H1 (cell line): ENCODE results near the gene ASB16. TPM values are rescaled to one million over a fixed set of nuclear protein-coding genes. Genes with fewer than 3 reads are reported as not detected.

Experiments used
- CTCF ChIA-PET: fragments of 300-600 bp; sonication (Branson Sonifier 250); formaldehyde crosslinking; loops from one replicate; lab custom pipeline; 2021; ENCODE audit not compliant: partially characterized antibody; lab: Charles Lee
- POLR2A ChIA-PET: fragments of 300-600 bp; sonication (Branson Sonifier 250); formaldehyde crosslinking; loops from one replicate; lab custom pipeline; 2021; ENCODE audit warnings: inconsistent platforms; ENCODE audit not compliant: partially characterized antibody; lab: Charles Lee
- DNase-seq, 2 experiments: peaks; one replicate each; pipeline versions ENCODE4 v3.0.0 to v3.0.0-alpha.2; 2010 to 2022; ENCODE audit warnings: low spot score in 2 of 2, low read depth in 1 of 2, mixed read lengths in 1 of 2
- FAIRE-seq: peaks from 2 replicates; lab custom pipeline; 2011; peaks lifted over from hg19 to GRCh38; lab: Jason Lieb, UNC
- H2AFZ ChIP-seq: 2 replicates; pipeline ENCODE4 v1.8.1; 2012; ENCODE audit warnings: low read length, inconsistent platforms
- H2AK5ac ChIP-seq: 2 replicates; pipeline ENCODE4 v1.6.1; 2013; ENCODE audit warnings: low read depth, low read length
- H2BK120ac ChIP-seq: replicated peaks from 2 replicates; pipeline ENCODE3; 2013; ENCODE audit warnings: low read depth, low read length, inconsistent platforms
- H2BK12ac ChIP-seq: 2 replicates; pipeline ENCODE4 v1.6.1; 2013; ENCODE audit warnings: low read depth, low read length
- H2BK15ac ChIP-seq: 2 replicates; pipeline ENCODE4 v1.6.1; 2013; ENCODE audit warnings: low read length
- H2BK20ac ChIP-seq: 2 replicates; pipeline ENCODE4 v1.6.1; 2013; ENCODE audit warnings: low read length
- H2BK5ac ChIP-seq: 2 replicates; pipeline ENCODE4 v1.6.1; 2013; ENCODE audit warnings: low read depth, low read length
- H3K14ac ChIP-seq: 2 replicates; pipeline ENCODE4 v1.6.1; 2013; ENCODE audit warnings: inconsistent platforms; ENCODE audit not compliant: insufficient read length
- H3K18ac ChIP-seq: 2 replicates; pipeline ENCODE4 v1.6.1; 2013; ENCODE audit warnings: low read length; ENCODE audit errors: extremely low read depth
- H3K23ac ChIP-seq: 2 replicates; pipeline ENCODE4 v1.6.1; 2013; ENCODE audit warnings: inconsistent platforms; ENCODE audit not compliant: insufficient read length
- H3K23me2 ChIP-seq: 2 replicates; pipeline ENCODE4 v1.6.1; 2013; ENCODE audit warnings: low read depth, low read length
- H3K27ac ChIP-seq: 2 replicates; pipeline ENCODE4 v1.6.1; 2011; ENCODE audit warnings: low read depth, low read length, inconsistent platforms
- H3K27me3 ChIP-seq, 4 experiments: replicated peaks in 1 of 4; 1 replicate in 1 of 4; 2 replicates in 3 of 4; pipeline versions ENCODE4 v1.6.1 to v1.8.1; 2011 to 2013; ENCODE audit warnings: low read length in 3 of 4, mild to moderate bottlenecking in 3 of 4, inconsistent platforms in 2 of 4, mixed read lengths in 2 of 4, moderate library complexity in 1 of 4; ENCODE audit not compliant: control insufficient read depth in 3 of 4, insufficient read depth in 3 of 4; ENCODE audit errors: extremely low read depth in 1 of 4
- H3K36me3 ChIP-seq, 4 experiments: 2 replicates each; pipeline versions ENCODE4 v1.6.1 to v1.8.1; 2011 to 2013; ENCODE audit warnings: mild to moderate bottlenecking in 4 of 4, low read length in 3 of 4, moderate library complexity in 2 of 4, control low read depth in 1 of 4, inconsistent platforms in 1 of 4; ENCODE audit not compliant: insufficient read depth in 4 of 4, control insufficient read depth in 2 of 4
- H3K4ac ChIP-seq: replicated peaks from 2 replicates; pipeline ENCODE3; 2013; ENCODE audit warnings: low read length, low read depth, mixed read lengths, inconsistent platforms; ENCODE audit not compliant: insufficient read length
- H3K4me1 ChIP-seq, 4 experiments: replicated peaks in 1 of 4; 1 replicate in 1 of 4; 2 replicates in 3 of 4; pipeline versions ENCODE4 v1.6.1 to v1.8.1; 2011 to 2013; ENCODE audit warnings: low read length in 3 of 4, inconsistent platforms in 2 of 4, mixed read lengths in 1 of 4; ENCODE audit not compliant: insufficient read depth in 4 of 4, control insufficient read depth in 3 of 4
- H3K4me2 ChIP-seq, 2 experiments: 2 replicates each; pipeline versions ENCODE4 v1.6.1 to v1.8.1; 2011 to 2013; ENCODE audit warnings: low read depth in 2 of 2, low read length in 2 of 2, control low read depth in 1 of 2, inconsistent platforms in 1 of 2, mild to moderate bottlenecking in 1 of 2; ENCODE audit not compliant: insufficient read depth in 1 of 2
- H3K4me3 ChIP-seq, 4 experiments: fragments of 200-600, 300-600 bp in 1 of 4; sonication (generic), shearing (Covaris generic), sonication (Bioruptor Twin) in 1 of 4; 2 replicates each; pipeline versions ENCODE4 v1.5.1 to v1.8.1; 2011 to 2016; ENCODE audit warnings: low read length in 4 of 4, low read depth in 3 of 4, control low read depth in 2 of 4, inconsistent platforms in 2 of 4, mild to moderate bottlenecking in 2 of 4, mixed read lengths in 1 of 4, moderate library complexity in 1 of 4; ENCODE audit not compliant: insufficient read depth in 2 of 4; ENCODE audit errors: extremely low read depth in 1 of 4
- H3K56ac ChIP-seq: replicated peaks from 2 replicates; pipeline ENCODE3; 2013; ENCODE audit warnings: low read depth, mild to moderate bottlenecking, mixed read lengths, low read length, inconsistent platforms; ENCODE audit not compliant: insufficient read length
- H3K79me1 ChIP-seq: 2 replicates; pipeline ENCODE4 v1.6.1; 2013; ENCODE audit warnings: low read depth, low read length, control low read depth
- H3K79me2 ChIP-seq, 2 experiments: 2 replicates each; pipeline versions ENCODE4 v1.6.1 to v1.8.1; 2012 to 2013; ENCODE audit warnings: low read length in 2 of 2, mild to moderate bottlenecking in 2 of 2, inconsistent platforms in 1 of 2; ENCODE audit not compliant: insufficient read depth in 2 of 2, control insufficient read depth in 1 of 2
- H3K9ac ChIP-seq, 4 experiments: replicated peaks in 1 of 4; 1 replicate in 1 of 4; 2 replicates in 3 of 4; pipeline versions ENCODE4 v1.6.1 to v1.8.1; 2011 to 2013; ENCODE audit warnings: low read depth in 3 of 4, low read length in 3 of 4, control low read depth in 2 of 4, mild to moderate bottlenecking in 2 of 4, moderate library complexity in 2 of 4, inconsistent platforms in 1 of 4; ENCODE audit errors: extremely low read depth in 1 of 4
- H3K9me3 ChIP-seq, 2 experiments: 2 replicates each; pipeline versions ENCODE4 v1.6.1 to v1.8.1; 2012 to 2013; ENCODE audit warnings: mild to moderate bottlenecking in 2 of 2, moderate library complexity in 2 of 2, control low read depth in 1 of 2, inconsistent platforms in 1 of 2, low read depth in 1 of 2, low read length in 1 of 2, mixed read lengths in 1 of 2; ENCODE audit not compliant: insufficient read depth in 2 of 2
- H4K20me1 ChIP-seq, 2 experiments: replicated peaks in 1 of 2; 2 replicates each; pipeline versions ENCODE3 to v1.8.1; 2011 to 2013; ENCODE audit warnings: inconsistent platforms in 2 of 2, low read length in 2 of 2, mild to moderate bottlenecking in 1 of 2; ENCODE audit not compliant: insufficient read depth in 2 of 2, control insufficient read depth in 1 of 2
- H4K5ac ChIP-seq: 2 replicates; pipeline ENCODE4 v1.6.1; 2013; ENCODE audit warnings: low read length, low read depth, mixed read lengths, inconsistent platforms; ENCODE audit not compliant: insufficient read length
- H4K8ac ChIP-seq: 2 replicates; pipeline ENCODE4 v1.8.0; 2013; ENCODE audit warnings: mild to moderate bottlenecking, moderate library complexity, low read length, inconsistent platforms; ENCODE audit not compliant: insufficient read depth; ENCODE audit errors: extremely low read depth
- H4K91ac ChIP-seq: replicated peaks from 2 replicates; pipeline ENCODE3; 2013; ENCODE audit warnings: low read length, mixed read lengths, inconsistent platforms; ENCODE audit not compliant: insufficient read length
- BRCA1 ChIP-seq: IDR thresholded peaks from 2 replicates; pipeline ENCODE4 v1.6.1; 2012; ENCODE audit warnings: low read depth, low read length, improper control_type of control experiment
- CEBPB ChIP-seq: IDR thresholded peaks from 2 replicates; pipeline ENCODE4 v1.6.1; 2012; ENCODE audit warnings: low read depth, low read length
- EGR1 ChIP-seq: IDR thresholded peaks from 2 replicates; pipeline ENCODE4 v1.6.1; 2011; ENCODE audit warnings: low read depth, low read length, borderline replicate concordance
- HDAC2 ChIP-seq, 2 experiments: fragments of 300-600 bp in 1 of 2; sonication (generic) in 1 of 2; IDR thresholded peaks; 2 replicates each; pipeline ENCODE4 v1.6.1; 2011 to 2012; ENCODE audit warnings: low read depth in 2 of 2, low read length in 2 of 2, mild to moderate bottlenecking in 2 of 2, moderate library complexity in 2 of 2, borderline replicate concordance in 1 of 2, inconsistent platforms in 1 of 2
- POU5F1 ChIP-seq: IDR thresholded peaks from 2 replicates; pipeline ENCODE4 v1.6.1; 2011; ENCODE audit warnings: low read depth, mild to moderate bottlenecking, low read length, moderate library complexity
- RXRA ChIP-seq: IDR thresholded peaks from 2 replicates; pipeline ENCODE4 v1.6.1; 2011; ENCODE audit warnings: low read depth, mild to moderate bottlenecking, low read length, moderate library complexity; ENCODE audit not compliant: insufficient read depth
- SIRT6 ChIP-seq: IDR thresholded peaks from one replicate; pipeline ENCODE4 v1.7.1; 2012; ENCODE audit warnings: low read length, inconsistent platforms
- TAF7 ChIP-seq: optimal IDR thresholded peaks from 2 replicates; pipeline ENCODE3; 2011; ENCODE audit warnings: low read depth, mild to moderate bottlenecking, inconsistent platforms, low read length, moderate library complexity, borderline replicate concordance
- ZNF274 ChIP-seq: IDR thresholded peaks from 2 replicates; pipeline ENCODE4 v1.7.0; 2012; ENCODE audit warnings: low read length, borderline replicate concordance; ENCODE audit errors: extremely low read depth
- WGBS, 2 experiments: shearing (Covaris generic) in 1 of 2; methylation state at CpG; one replicate each; pipeline versions ENCODE4 v1.1.6 to v1.1.7; 2013 to 2015; ENCODE audit warnings: low lambda C conversion rate in 2 of 2, mixed read lengths in 2 of 2, inconsistent platforms in 1 of 2, low coverage in 1 of 2, missing lambda C conversion rate in 1 of 2; ENCODE audit not compliant: insufficient replicate concordance in 2 of 2, insufficient coverage in 1 of 2, insufficient read length in 1 of 2; ENCODE audit errors: extremely low coverage in 1 of 2, missing lambda C conversion rate in 1 of 2; 5-methylcytosine and 5-hydroxymethylcytosine counted together
- polyA plus RNA-seq, 7 experiments: library from polyadenylated mRNA; depleted of rRNA in 3 of 7; stranded (reverse) in 5 of 7; unstranded in 2 of 7; fragments of >200 nt in 5 of 7; fragments of 200-250 nt in 2 of 7; gene quantifications; 1 replicate in 5 of 7; 2 replicates in 1 of 7; 4 replicates in 1 of 7; pipeline versions ENCODE4 v1.2.1 to v1.2.3, GENCODE V29; 2011 to 2013; ENCODE audit warnings: missing spikeins in 2 of 7, mixed read lengths in 2 of 7
- total RNA-seq: library from RNA; stranded (reverse); fragmentation: NEBNext Ultra II Directional; extraction: Animal tissue kit (Norgen Biotek cat#: 25700); gene quantifications from 2 replicates; pipeline ENCODE4 v1.2.1, GENCODE V29; 2021

Gene ASB16
- total and polyA plus RNA-seq, 2 of the 8 experiments (the other 6 are each of a cell fraction or from before 2014, with no cell fraction given), result 0.05 TPM; not detected in 1

DNA sequence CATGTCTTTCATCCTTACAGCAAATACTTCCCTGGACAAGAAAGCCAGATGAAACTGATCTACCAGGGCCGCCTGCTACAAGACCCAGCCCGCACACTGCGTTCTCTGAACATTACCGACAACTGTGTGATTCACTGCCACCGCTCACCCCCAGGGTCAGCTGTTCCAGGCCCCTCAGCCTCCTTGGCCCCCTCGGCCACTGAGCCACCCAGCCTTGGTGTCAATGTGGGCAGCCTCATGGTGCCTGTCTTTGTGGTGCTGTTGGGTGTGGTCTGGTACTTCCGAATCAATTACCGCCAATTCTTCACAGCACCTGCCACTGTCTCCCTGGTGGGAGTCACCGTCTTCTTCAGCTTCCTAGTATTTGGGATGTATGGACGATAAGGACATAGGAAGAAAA, 20.0 kb downstream of the ASB16 start:
- Histone ChIP-seq H3K4ac (no peak overlapping the region), H2BK20ac (no peak overlapping the region), H3K4me1 (peaks cover 0 to 12% (median 9%) of the 10 kb centered on the region in 4 experiments; a peak in 6 of 7 replicates), H2BK5ac (no peak overlapping the region), H3K36me3 (peaks cover 20 to 32% (median 25%) of the 10 kb centered on the region in 4 experiments), H2AK5ac (no peak overlapping the region), H2BK12ac (no peak overlapping the region), H3K79me1 (peaks cover 2% of the 10 kb centered on the region), H3K23me2 (no peaks in the 10 kb centered on the region; the same call in 1 of the 2 replicates), H3K4me2 (no peak overlapping the region), H4K91ac (no peak overlapping the region), H3K27ac (no peak overlapping the region), H3K79me2 (peaks cover 0 to 15% of the 10 kb centered on the region in 2 experiments; a peak in 1 of 4 replicates), H3K4me3 (no peak overlapping the region), H3K18ac (no peak overlapping the region), H3K9me3 (no peaks in the 10 kb centered on the region), H2AFZ (no peak overlapping the region), H3K56ac (no peak overlapping the region), H2BK120ac (no peak overlapping the region), H4K20me1 (peaks cover 0 to 16% of the 10 kb centered on the region in 2 experiments), H3K23ac (no peak overlapping the region), H4K5ac (no peak overlapping the region), H3K27me3 (no peaks in the 10 kb centered on the region), H3K9ac (no peak overlapping the region), H2BK15ac (no peak overlapping the region), H4K8ac (no peak overlapping the region), H3K14ac (no peak overlapping the region)
- FAIRE-seq (no peak), DNase-seq (no peak)
- ChIA-PET CTCF (interaction anchor here (0.9 to 2.2 kb wide), 4 partner anchors 12 to 172 kb away, joined by 3 to 8 read pairs (median 3); partner anchors contain the start of gene FAM171A2), POLR2A (interaction anchor here (0.8 to 4.4 kb wide), 11 partner anchors 8 to 240 kb away, joined by 3 to 32 read pairs (median 7); partner anchors contain the start of genes ATXN7L3 and LSM12)
- 87% methylated on average over 10 of the region's 10 CpGs; no CpG with 5 or more reads in 1 of the 2 experiments for WGBS, 2 experiments
- TF ChIP-seq CEBPB (no peak), TAF7 (no peak), RXRA (no peak), BRCA1 (no peak), SIRT6 (no peak), HDAC2 (IDR thresholded peaks at IDR 0.05; ENCODE audit: borderline replicate concordance in 1 of 2, low read depth in 2 of 2, low read length in 2 of 2) (no peak), POU5F1 (no peak), EGR1 (no peak), ZNF274 (no peak)
